ENCODE data around the gene OSCP1. TPM values are rescaled to one million over a fixed set of nuclear protein-coding genes. Genes with fewer than 3 reads are reported as not detected.
A peak's percentile ranks its signal among the peaks of the same experiment; 100 is the strongest.

The OSCP1 gene
- total RNA-seq (2014; rRNA removed; shearing (Covaris generic)) (0.58 and 2.2 TPM in 2 replicates), polyA plus RNA-seq (2016; fragmentation: Nextera tagmentation; extraction: Ambion mirVana) (2.6 and 3.0 TPM in 2 replicates)
- long read RNA-seq, partial matches to known transcripts: 0 of 2 reads
- long read RNA-seq, other reads (novel, unspliced or antisense): 0 of 2 reads

GRCh38 chr1:36450270-36450918 is at the start of gene OSCP1:
Gene OSCP1, minus strand, starts transcription at chr1:36450451. Its CDS starts 82 bp downstream, at chr1:36450369.
- DNase-seq (ENCODE audit: low spot score) (peak; percentile 97), ATAC-seq (peak; percentile 97)
- Histone ChIP-seq H3K36me3 (ENCODE audit: insufficient read depth) (peaks cover 4% of the 10 kb centered on the region; the same call in 1 of the 2 replicates), H3F3A (replicated peaks; ENCODE audit: low read depth) (no peaks in the 10 kb centered on the region), H2AFZ (peak within 1 kb of the TSS; percentile 96), H3K9me2 (ENCODE audit: insufficient read depth) (no peaks in the 10 kb centered on the region), H3K27ac (ENCODE audit: low read depth) (peak within 1 kb of the TSS; percentile 80), H3K4me2 (peak within 1 kb of the TSS; percentile 85), H3K4me3 (peak within 1 kb of the TSS; percentile 58), H4K20me1 (replicated peaks; ENCODE audit: insufficient read depth) (no peaks in the 10 kb centered on the region; the same call in 1 of the 2 replicates), H3K79me2 (replicated peaks; ENCODE audit: insufficient read depth) (no peaks in the 10 kb centered on the region), H3K4me1 (ENCODE audit: insufficient read depth) (no peaks in the 10 kb centered on the region; the same call in 1 of the 2 replicates), H3K27me3 (ENCODE audit: insufficient read depth) (no peaks in the 10 kb centered on the region)
- Mint-ChIP-seq H3K4me3 (peak within 1 kb of the TSS; percentile 81), H3K27ac (peak within 1 kb of the TSS; percentile 63), H3K27me3 (ENCODE audit: insufficient read depth, low read depth, poor library complexity) (peaks cover 11% of the 10 kb centered on the region), H3K36me3 (ENCODE audit: low read depth) (peaks cover 10% of the 10 kb centered on the region), H3K4me1 (peaks cover 17% of the 10 kb centered on the region), H3K9me3 (no peaks in the 10 kb centered on the region)
- TF ChIP-seq CREB1 (CRISPR knock-in tag; IDR thresholded peaks at IDR 0.05; ENCODE audit: low read depth) (no peak), REST (IDR thresholded peaks at IDR 0.05; ENCODE audit: unreplicated experiment) (no peak), ZNF114 (CRISPR knock-in tag; IDR thresholded peaks at IDR 0.05) (no peak), NANOG (IDR thresholded peaks at IDR 0.05; ENCODE audit: borderline replicate concordance) (no peak), POLR2AphosphoS5 (IDR thresholded peaks at IDR 0.05; ENCODE audit: low read depth) (peak; percentile 80)

- H3K9me2 ChIP-seq (ENCODE audit: insufficient read depth): no peaks in the 10 kb centered on the region
- no peak overlapping the region for H3K27ac ChIP-seq (ENCODE audit: low read depth)
- no peaks in the 10 kb centered on the region for H3K27me3 ChIP-seq (ENCODE audit: insufficient read depth)
- ATAC-seq (no peak), DNase-seq (ENCODE audit: low spot score) (no peak)
- no peaks in the 10 kb centered on the region for H3K79me2 ChIP-seq (replicated peaks; ENCODE audit: insufficient read depth)
- no peaks in the 10 kb centered on the region for H3K36me3 ChIP-seq (ENCODE audit: insufficient read depth)
- H3K4me1 ChIP-seq (ENCODE audit: insufficient read depth): no peaks in the 10 kb centered on the region
- no peak for TF ChIP-seq STAT1 (IDR thresholded peaks at IDR 0.05; ENCODE audit: unreplicated experiment)
- TF ChIP-seq CREB1 (CRISPR knock-in tag; IDR thresholded peaks at IDR 0.05; ENCODE audit: low read depth): no peak
- no peak for TF ChIP-seq ZNF462 (CRISPR knock-in tag; IDR thresholded peaks at IDR 0.05)
- no peak for TF ChIP-seq EZH2 (IDR thresholded peaks at IDR 0.05; ENCODE audit: low read depth, unreplicated experiment)
- H3K9me3 Mint-ChIP-seq: no peaks in the 10 kb centered on the region
- H3K4me3 Mint-ChIP-seq: no peak overlapping the region
- no peaks in the 10 kb centered on the region for H3K4me1 Mint-ChIP-seq
- H3K27me3 Mint-ChIP-seq (ENCODE audit: insufficient read depth, low read depth, poor library complexity): peaks cover 12% of the 10 kb centered on the region
- H3K36me3 Mint-ChIP-seq (ENCODE audit: low read depth): no peaks in the 10 kb centered on the region
- H2AFZ ChIP-seq: no peak overlapping the region
- H3F3A ChIP-seq (replicated peaks; ENCODE audit: low read depth): no peaks in the 10 kb centered on the region
- no peak overlapping the region for H3K4me3 ChIP-seq
- H3K4me2 ChIP-seq: no peak overlapping the region
- no peaks in the 10 kb centered on the region for H4K20me1 ChIP-seq (replicated peaks; ENCODE audit: insufficient read depth)
- H3K27ac Mint-ChIP-seq: no peak overlapping the region
Observed at GRCh38 chr1:36497207-36497606, 47.0 kb upstream of the OSCP1 start.
